T-helper 17 cell (primary cell): ENCODE measurements around the gene EEF1B2. TPM values are rescaled to one million over a fixed set of nuclear protein-coding genes. Genes with fewer than 3 reads are reported as not detected.
"Not testable (repeated sequence)": the region's sequence is repeated elsewhere in the genome, so short reads cannot be mapped to it uniquely, and the experiment has no call there.

Experiments used
- ATAC-seq: fragments of 150-1000 bp; cut with Tn5 transposase; 2 replicates; pipeline ENCODE4 v1.10.0; 2021; ENCODE audit warnings: mild to moderate bottlenecking, moderate library complexity
- DNase-seq, 3 donors: peaks; one replicate each; pipeline versions ENCODE4 v3.0.0 to v3.0.0-alpha.2; 2020 to 2021
- H3K9me3 ChIP-seq: one replicate; pipeline ENCODE4 v1.7.0; 2013; ENCODE audit warnings: low read length, mild to moderate bottlenecking; ENCODE audit not compliant: control insufficient read depth, poor library complexity, severe bottlenecking
- H3K27ac Mint-ChIP-seq: one replicate; pipeline ENCODE4 v1.8.0; 2022; ENCODE audit warnings: mild to moderate bottlenecking, moderate library complexity, mixed read lengths
- H3K27me3 Mint-ChIP-seq: one replicate; pipeline ENCODE4 v1.8.0; 2022; ENCODE audit warnings: mixed read lengths
- H3K36me3 Mint-ChIP-seq: one replicate; pipeline ENCODE4 v1.8.0; 2022; ENCODE audit warnings: low read depth, mixed read lengths
- H3K4me1 Mint-ChIP-seq: one replicate; pipeline ENCODE4 v1.8.0; 2022; ENCODE audit warnings: mild to moderate bottlenecking, mixed read lengths
- H3K4me3 Mint-ChIP-seq: one replicate; pipeline ENCODE4 v1.8.0; 2022; ENCODE audit warnings: mild to moderate bottlenecking, moderate library complexity, mixed read lengths
- total RNA-seq, 4 donors: library from RNA in 2 of 4; stranded (reverse) in 2 of 4; gene quantifications; one replicate each; pipeline ENCODE4 v1.2.3 and lab custom pipeline; 2022 to 2026

EEF1B2 gene
- total RNA-seq (100 to 1,000 TPM; 881 to 966 TPM), total RNA-seq (lab: John Stamatoyannopoulos, UW) (466 to 620 reads per million in 2 donors)

DNA sequence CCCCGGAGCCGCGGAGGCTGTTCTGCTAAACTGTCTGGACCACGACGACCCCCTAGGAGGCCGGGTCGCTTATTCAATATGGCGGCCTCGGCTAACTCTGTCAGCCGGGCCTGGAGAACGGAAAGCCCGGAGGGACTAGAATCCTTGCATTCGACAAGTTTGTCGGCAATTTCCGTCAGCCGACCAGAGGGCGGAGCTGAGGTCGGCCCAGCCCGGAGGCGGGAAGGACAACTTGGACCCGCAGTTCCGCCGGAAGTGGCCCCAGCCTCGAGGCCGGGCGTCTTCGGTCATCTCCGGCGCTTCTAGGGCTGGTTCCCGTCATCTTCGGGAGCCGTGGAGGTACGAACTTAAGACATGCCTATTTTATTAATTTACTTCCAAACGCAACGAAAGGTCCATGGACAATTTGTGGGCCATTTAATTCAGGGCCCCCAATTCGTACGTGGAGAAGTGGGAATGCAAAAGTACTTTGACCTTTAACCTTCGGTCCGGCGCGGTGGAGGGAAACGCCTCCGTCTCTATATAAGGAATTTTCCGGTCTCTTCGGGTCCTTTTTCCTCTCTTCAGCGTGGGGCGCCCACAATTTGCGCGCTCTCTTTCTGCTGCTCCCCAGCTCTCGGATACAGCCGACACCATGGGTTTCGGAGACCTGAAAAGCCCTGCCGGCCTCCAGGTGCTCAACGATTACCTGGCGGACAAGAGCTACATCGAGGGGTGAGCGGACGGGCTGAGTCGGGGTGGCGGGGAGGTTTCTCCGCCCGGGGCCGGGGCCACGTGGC is at the start of gene EEF1B2, which contains the start of gene NDUFS1:
Gene EEF1B2, plus strand, starts transcription at position 550 of the 779 bp plus-strand sequence. Its CDS starts 85 bp downstream, at position 635.
Gene NDUFS1, minus strand, starts transcription at position 99 of the 779 bp plus-strand sequence. CDS start 5,766 bp downstream, outside the sequence.
- peaks cover 8% of the 10 kb centered on the region for H3K36me3 Mint-ChIP-seq
- peak; percentile 89 for ATAC-seq
- DNase-seq, result peak; percentile 92 to 94 (median 92)
- H3K27ac Mint-ChIP-seq, result peak within 1 kb of the TSS; percentile 99
- H3K4me3 Mint-ChIP-seq, result peak within 1 kb of the TSS; percentile 98
- H3K9me3 ChIP-seq, result no peaks in the 10 kb centered on the region
- H3K4me1 Mint-ChIP-seq, result peaks cover 29% of the 10 kb centered on the region
- H3K27me3 Mint-ChIP-seq, result no peaks in the 10 kb centered on the region

GRCh38 chr2:206112108-206112507 is 47.6 kb upstream of the EEF1B2 start:
- no peaks in the 10 kb centered on the region for H3K9me3 ChIP-seq
- Mint-ChIP-seq H3K36me3 (no peaks in the 10 kb centered on the region), H3K27me3 (no peaks in the 10 kb centered on the region), H3K4me1 (no peaks in the 10 kb centered on the region), H3K27ac (no peak overlapping the region), H3K4me3 (no peak overlapping the region)
- ATAC-seq (no peak), DNase-seq (no peak)

GRCh38 chr2:206112846-206113547 is 46.7 kb upstream of the EEF1B2 start:
- no peaks in the 10 kb centered on the region for H3K27me3 Mint-ChIP-seq
- DNase-seq (no peak), ATAC-seq (no peak)
- H3K9me3 ChIP-seq, result no peaks in the 10 kb centered on the region
- H3K4me3 Mint-ChIP-seq, result no peak overlapping the region
- no peak overlapping the region for H3K27ac Mint-ChIP-seq
- no peaks in the 10 kb centered on the region for H3K36me3 Mint-ChIP-seq
- H3K4me1 Mint-ChIP-seq, result no peaks in the 10 kb centered on the region

- H3K36me3 Mint-ChIP-seq, result peaks cover under 1% of the 10 kb centered on the region
- no peaks in the 10 kb centered on the region for H3K4me1 Mint-ChIP-seq
- no peak for ATAC-seq
- DNase-seq, result no peak
- H3K9me3 ChIP-seq, result no peaks in the 10 kb centered on the region
- no peak overlapping the region for H3K27ac Mint-ChIP-seq
- H3K27me3 Mint-ChIP-seq, result no peaks in the 10 kb centered on the region
- no peak overlapping the region for H3K4me3 Mint-ChIP-seq
These were observed 44.6 kb upstream of the EEF1B2 start for GRCh38 chr2:206115026-206115578.

GRCh38 chr2:206116278-206116677 is 43.4 kb upstream of the EEF1B2 start:
- H3K27ac Mint-ChIP-seq, result no peak overlapping the region
- no peak for ATAC-seq
- no peaks in the 10 kb centered on the region for H3K9me3 ChIP-seq

DNA sequence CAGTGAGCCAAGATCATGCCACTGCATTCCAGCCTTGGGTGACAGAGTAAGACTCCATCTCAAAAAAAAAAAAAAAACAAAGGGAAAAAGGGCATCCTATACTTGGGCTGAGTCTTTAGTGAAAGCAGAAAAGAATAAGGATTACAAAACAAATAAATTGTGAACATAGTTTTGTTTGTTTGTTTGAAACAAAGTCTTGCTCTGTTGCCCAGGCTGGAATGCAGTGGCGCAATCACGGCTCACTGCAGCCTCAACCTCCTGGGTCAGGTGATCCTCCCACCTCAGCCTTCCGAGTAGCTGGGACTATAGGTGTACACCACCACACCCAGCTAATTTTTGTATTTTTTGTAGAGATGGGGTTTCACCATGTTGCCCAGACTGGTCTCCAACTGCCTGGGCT is 37.1 kb upstream of the EEF1B2 start:
- not testable (repeated sequence) for H3K27me3 Mint-ChIP-seq, H3K9me3 ChIP-seq, ATAC-seq, DNase-seq, H3K36me3 Mint-ChIP-seq, H3K4me3 Mint-ChIP-seq, H3K4me1 Mint-ChIP-seq, H3K27ac Mint-ChIP-seq

More at GRCh38 chr2:206116278-206116677, 43.4 kb upstream of the EEF1B2 start:
- peaks cover 6% of the 10 kb centered on the region for H3K36me3 Mint-ChIP-seq
- DNase-seq, result no peak
- no peaks in the 10 kb centered on the region for H3K27me3 Mint-ChIP-seq
- no peak overlapping the region for H3K4me3 Mint-ChIP-seq
- H3K4me1 Mint-ChIP-seq, result no peaks in the 10 kb centered on the region

DNA sequence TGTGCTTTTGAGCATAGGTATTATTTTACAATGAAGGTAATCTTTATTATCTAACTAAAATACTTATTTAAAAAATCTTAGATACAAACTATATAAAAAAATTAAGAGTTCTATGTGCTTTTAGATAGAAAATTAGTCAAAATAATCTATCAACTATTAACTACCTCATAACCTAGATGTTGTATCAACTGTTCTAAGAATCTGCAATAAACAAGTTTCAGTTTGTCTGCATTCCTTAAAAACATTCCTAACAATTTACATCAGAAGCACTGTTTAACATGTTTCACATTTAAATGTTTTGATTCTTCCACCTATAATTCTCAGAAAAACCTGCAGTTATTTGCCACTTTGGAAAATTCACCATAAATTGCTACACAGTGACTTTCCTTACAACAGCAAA is 33.8 kb upstream of the EEF1B2 start:
- H3K9me3 ChIP-seq, result no peaks in the 10 kb centered on the region
- Mint-ChIP-seq H3K4me3 (no peak overlapping the region), H3K27me3 (no peaks in the 10 kb centered on the region), H3K27ac (no peak overlapping the region), H3K36me3 (peaks cover 2% of the 10 kb centered on the region), H3K4me1 (no peaks in the 10 kb centered on the region)
- ATAC-seq (no peak), DNase-seq (no peak)

DNA sequence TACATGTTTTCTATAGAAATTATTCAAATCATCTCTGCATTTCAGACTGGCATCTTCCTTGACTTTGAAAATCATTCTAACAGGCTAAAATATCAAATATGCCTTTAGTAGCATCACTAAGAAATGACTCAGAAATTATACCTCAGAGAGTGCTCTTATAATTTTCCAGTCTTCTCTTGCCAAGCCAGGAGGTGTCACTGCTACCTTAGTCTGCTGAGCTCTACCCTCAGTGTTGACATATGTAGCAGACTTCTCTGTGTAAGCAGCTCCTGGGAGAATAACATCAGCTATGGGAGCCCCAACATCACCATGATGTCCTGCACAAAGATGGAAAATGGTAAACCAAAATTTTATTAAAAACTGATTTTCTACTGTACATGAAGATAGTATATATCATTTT is 32.0 kb upstream of the EEF1B2 start:
- ATAC-seq, result no peak
- H3K4me1 Mint-ChIP-seq, result no peaks in the 10 kb centered on the region
- no peaks in the 10 kb centered on the region for H3K36me3 Mint-ChIP-seq
- no peak overlapping the region for H3K4me3 Mint-ChIP-seq
- H3K27me3 Mint-ChIP-seq, result no peaks in the 10 kb centered on the region
- no peak for DNase-seq
- H3K27ac Mint-ChIP-seq, result no peak overlapping the region
- H3K9me3 ChIP-seq, result no peaks in the 10 kb centered on the region

DNA sequence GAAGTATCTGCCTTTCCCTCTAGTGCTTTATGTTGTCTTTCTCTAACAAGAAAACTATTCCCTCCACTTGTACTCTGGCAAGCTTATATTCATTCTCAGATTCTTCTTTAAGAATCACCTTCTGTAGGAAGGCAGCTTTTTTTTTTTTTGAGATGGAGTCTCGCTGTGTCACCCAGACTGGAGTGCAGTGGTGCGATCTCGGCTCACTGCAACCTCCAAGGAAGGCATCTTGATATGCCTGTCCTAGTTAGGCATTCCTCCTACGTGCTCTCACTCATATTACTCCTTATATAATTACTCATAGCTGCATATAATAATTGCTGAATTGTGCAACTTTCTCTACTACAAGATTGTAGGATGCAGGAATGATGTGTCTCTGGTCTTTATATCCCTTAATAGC is 16.2 kb upstream of the EEF1B2 start:
- Mint-ChIP-seq H3K4me3 (no peak overlapping the region), H3K4me1 (peaks cover 2% of the 10 kb centered on the region), H3K27me3 (no peaks in the 10 kb centered on the region), H3K27ac (no peak overlapping the region), H3K36me3 (peaks cover 5% of the 10 kb centered on the region)
- H3K9me3 ChIP-seq, result no peaks in the 10 kb centered on the region
- no peak for DNase-seq
- no peak for ATAC-seq

DNA sequence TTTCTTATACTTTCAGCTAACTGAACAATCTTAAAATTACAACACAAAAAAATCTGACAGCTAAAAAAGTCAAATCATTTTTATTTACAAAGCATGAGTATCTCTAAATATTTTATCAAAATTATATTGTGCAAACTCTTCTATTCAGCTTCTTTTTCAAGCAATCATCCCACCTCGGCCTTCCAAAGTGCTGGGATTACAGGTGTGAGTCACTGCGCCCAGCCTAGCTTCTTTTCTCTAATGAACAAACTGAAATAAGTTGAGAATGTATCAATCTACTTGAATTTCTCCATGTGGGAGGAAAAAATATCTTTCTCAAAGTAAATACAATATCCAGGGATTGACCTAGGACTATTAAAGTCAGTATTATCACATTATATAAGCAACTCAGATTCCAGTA is 15.3 kb upstream of the EEF1B2 start:
- Mint-ChIP-seq H3K27me3 (no peaks in the 10 kb centered on the region), H3K4me1 (peaks cover 2% of the 10 kb centered on the region), H3K36me3 (peaks cover 5% of the 10 kb centered on the region), H3K4me3 (no peak overlapping the region), H3K27ac (no peak overlapping the region)
- no peak for DNase-seq
- ATAC-seq, result no peak
- no peaks in the 10 kb centered on the region for H3K9me3 ChIP-seq

DNA sequence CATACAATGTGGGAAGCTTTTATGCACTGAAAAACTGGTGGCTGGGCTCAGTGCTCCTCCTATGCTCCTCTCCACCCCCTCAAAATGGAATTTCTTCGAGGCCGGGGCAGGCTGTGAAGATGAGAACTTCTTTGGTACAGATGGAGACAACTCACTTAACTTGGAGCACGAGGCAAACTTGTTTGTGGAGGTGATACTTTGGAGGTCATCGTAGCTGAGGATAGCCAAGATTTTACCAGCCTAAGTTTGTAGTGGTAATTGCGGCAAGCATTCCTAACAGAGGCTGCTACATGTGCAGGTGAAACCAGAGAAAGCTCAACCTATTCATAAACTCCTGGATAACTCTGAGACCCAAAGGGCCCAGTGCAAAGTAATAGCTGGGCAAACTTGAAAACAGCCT is 14.0 kb upstream of the EEF1B2 start:
- DNase-seq, result no peak
- Mint-ChIP-seq H3K4me3 (no peak overlapping the region), H3K4me1 (peaks cover 7% of the 10 kb centered on the region), H3K36me3 (peaks cover 12% of the 10 kb centered on the region), H3K27me3 (no peaks in the 10 kb centered on the region), H3K27ac (peak overlapping the region; percentile 45)
- ATAC-seq, result no peak
- H3K9me3 ChIP-seq, result no peaks in the 10 kb centered on the region

DNA sequence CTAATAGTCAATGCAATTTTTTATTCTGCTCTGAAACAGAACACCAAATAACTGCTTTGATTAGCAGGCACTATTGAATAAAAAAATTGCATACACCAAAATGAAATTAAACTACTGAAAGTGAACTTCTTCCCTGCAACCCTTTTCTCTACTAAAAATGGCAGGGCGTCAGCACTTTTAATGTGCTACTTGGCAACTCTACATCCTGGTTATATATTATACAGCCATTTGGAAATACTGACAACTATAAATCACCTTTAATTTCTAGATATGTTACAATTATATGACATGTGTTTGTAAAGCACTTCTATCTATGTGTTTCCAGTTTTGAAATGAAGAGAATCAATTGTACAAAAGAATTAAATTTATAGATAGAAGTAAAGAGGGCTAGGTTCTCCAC is 10.4 kb upstream of the EEF1B2 start:
- no peaks in the 10 kb centered on the region for H3K27me3 Mint-ChIP-seq
- H3K27ac Mint-ChIP-seq, result no peak overlapping the region
- peaks cover 22% of the 10 kb centered on the region for H3K4me1 Mint-ChIP-seq
- DNase-seq (no peak), ATAC-seq (no peak)
- H3K9me3 ChIP-seq, result no peaks in the 10 kb centered on the region
- peaks cover 20% of the 10 kb centered on the region for H3K36me3 Mint-ChIP-seq
- no peak overlapping the region for H3K4me3 Mint-ChIP-seq

- Mint-ChIP-seq H3K27ac (peak overlapping the region; percentile 66), H3K27me3 (no peaks in the 10 kb centered on the region), H3K4me1 (peaks cover 21% of the 10 kb centered on the region), H3K36me3 (peaks cover 19% of the 10 kb centered on the region), H3K4me3 (no peak overlapping the region)
- ATAC-seq, result no peak
- no peak for DNase-seq
- no peaks in the 10 kb centered on the region for H3K9me3 ChIP-seq
These were observed 9.5 kb upstream of the EEF1B2 start for GRCh38 chr2:206150168-206150567.
